ENCODE data around the gene MRPS9. TPM values are rescaled to one million over a fixed set of nuclear protein-coding genes. Genes with fewer than 3 reads are reported as not detected.

Gene MRPS9
- total and polyA plus RNA-seq, 9 of the 15 experiments (the other 6 are each of a cell fraction or from before 2014, with no cell fraction given), result 46.2 to 143 (median 65.6) TPM

DNA sequence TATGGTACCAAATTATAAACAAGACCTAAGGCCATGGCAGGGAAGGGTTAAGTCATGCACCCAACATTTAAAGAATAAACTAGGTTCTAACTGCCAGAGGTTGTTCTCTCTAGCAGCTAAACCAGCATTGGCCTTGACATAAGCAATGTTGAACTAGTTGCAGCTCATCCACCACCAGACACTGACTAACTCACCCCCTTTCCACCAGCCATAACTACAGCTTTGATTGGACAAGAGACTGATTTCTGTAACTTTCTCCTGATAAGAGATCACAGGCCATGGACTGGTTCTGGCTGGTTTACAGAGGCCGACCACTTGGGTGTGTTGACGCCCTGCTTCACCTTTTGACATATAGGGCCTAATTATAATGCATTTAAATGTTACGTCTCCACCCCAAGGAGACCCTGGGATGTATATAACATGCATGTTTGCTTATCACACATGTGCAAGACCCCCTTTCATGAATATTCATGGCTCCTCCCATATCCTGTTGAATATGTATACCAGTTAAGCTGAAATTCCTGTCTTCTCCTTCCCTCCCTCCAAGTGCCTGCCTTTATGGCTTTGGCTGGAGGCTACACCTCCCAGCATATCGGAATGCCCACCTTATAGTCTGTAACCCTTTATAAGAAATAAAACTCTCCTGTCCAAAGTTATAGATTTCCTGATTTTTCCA is 75.9 kb downstream of the MRPS9 start (continued):
- TF ChIP-seq REST (IDR thresholded peaks at IDR 0.05; ENCODE audit: borderline replicate concordance) (peak; percentile 94), REST (CRISPR knock-in tag; IDR thresholded peaks at IDR 0.05; ENCODE audit: low read depth) (no peak)

Data from K562 (cell line).